Measurements from ENCODE around the gene SPATA2L.

The SPATA2L gene

DNA sequence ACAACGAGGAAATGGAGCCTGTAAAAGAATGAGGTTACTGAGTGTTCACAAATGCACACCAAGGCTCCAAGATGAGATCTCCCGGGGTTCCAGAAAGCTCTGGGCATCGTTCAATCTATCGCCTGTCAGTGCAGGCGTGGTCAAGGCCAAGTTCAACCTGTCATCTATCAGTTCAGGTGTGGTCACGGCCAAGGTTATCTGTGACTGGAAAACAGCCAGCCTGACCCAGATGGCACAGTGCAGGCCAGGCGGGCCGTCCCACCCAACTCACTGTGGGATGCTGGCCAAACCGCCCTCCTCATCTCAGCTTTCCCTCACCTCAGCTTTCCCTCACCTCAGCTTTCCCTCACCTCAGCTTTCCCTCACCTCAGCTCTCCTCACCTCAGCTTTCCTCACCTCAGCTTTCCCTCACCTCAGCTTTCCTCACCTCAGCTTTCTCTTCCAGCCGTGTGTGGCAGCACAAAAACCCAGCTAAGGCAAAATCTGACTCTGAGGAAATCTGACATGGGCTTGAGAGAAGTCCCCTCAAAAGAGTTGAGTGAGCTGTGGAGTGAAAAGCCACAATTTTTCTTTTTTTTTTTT lies 46.4 kb downstream of the SPATA2L start:
- peaks cover 17% of the 10 kb centered on the region for H3K4me1 Mint-ChIP-seq
- H3K4me3 Mint-ChIP-seq, result peak overlapping the region; percentile 24
- no peaks in the 10 kb centered on the region for H3K27me3 Mint-ChIP-seq
- DNase-seq (ENCODE audit: low spot score in 2 of 2), result no peak
- peaks cover 1% of the 10 kb centered on the region for H3K36me3 Mint-ChIP-seq
- H3K27ac Mint-ChIP-seq, result no peak overlapping the region
- ATAC-seq (ENCODE audit: low read depth), result no peak
- no peaks in the 10 kb centered on the region for H3K9me3 Mint-ChIP-seq

DNA sequence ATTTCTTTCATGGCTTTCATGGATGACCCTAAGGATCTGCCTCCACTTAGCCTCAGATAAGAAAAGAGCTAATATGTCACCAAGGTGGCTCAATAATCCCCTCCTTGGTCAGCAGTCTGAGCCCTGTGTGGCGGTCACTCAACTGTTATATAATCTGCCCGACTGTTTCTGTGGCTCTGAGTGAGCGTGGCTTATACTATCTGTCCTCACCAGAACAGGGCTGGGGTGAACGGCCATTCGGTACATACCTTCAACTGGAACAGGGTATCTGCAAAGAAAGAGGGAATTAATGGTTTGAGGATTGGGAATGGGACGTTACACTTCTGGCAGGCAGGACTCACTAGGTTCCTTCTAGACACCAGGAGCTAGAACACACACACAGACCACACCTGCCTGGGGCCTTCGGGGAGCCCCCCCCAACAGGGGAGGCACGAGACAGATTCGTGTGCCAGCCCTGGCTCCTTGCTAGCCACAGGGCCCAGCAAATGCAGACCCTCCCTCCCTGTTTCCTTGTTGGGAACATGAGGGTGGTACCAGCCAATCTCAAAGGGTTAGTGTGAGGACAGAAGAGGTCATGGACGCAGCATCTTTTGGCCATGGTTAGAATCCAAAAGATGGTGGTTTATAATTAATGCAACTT lies 47.7 kb downstream of the SPATA2L start:
- peak overlapping the region; percentile 11 for H3K4me3 Mint-ChIP-seq
- H3K4me1 Mint-ChIP-seq, result peaks cover 17% of the 10 kb centered on the region
- H3K27ac Mint-ChIP-seq, result no peak overlapping the region
- H3K27me3 Mint-ChIP-seq, result no peaks in the 10 kb centered on the region
- ATAC-seq (ENCODE audit: low read depth), result no peak
- no peak for DNase-seq (ENCODE audit: low spot score in 2 of 2)
- no peaks in the 10 kb centered on the region for H3K9me3 Mint-ChIP-seq
- peaks cover 8% of the 10 kb centered on the region for H3K36me3 Mint-ChIP-seq

DNA sequence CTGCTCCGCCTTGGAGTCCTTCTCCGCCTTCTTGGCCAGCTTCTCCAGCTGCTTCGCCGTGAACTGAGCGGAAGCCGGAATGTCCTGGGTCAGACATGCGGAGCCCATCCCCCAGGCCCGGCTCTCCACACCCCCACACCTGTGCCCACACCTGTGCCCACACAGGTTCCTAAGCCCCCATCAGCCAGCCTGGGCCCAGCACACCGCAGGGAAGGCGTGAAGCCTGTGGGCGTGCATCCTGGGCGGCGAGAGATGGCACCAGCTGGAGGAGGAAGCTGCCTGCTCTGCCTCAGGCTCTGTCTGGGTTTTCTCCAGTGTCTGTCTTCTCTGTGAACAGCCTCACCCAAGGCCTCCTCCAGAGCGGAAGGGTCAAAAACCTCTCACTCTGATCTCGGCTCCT lies 49.9 kb downstream of the SPATA2L start:
- H3K27ac Mint-ChIP-seq, result no peak overlapping the region
- H3K9me3 Mint-ChIP-seq, result no peaks in the 10 kb centered on the region
- no peaks in the 10 kb centered on the region for H3K27me3 Mint-ChIP-seq
- H3K36me3 Mint-ChIP-seq, result peaks cover 16% of the 10 kb centered on the region
- DNase-seq (ENCODE audit: low spot score in 2 of 2) (no peak), ATAC-seq (ENCODE audit: low read depth) (no peak)
- H3K4me3 Mint-ChIP-seq, result no peak overlapping the region
- H3K4me1 Mint-ChIP-seq, result peaks cover 10% of the 10 kb centered on the region

DNA sequence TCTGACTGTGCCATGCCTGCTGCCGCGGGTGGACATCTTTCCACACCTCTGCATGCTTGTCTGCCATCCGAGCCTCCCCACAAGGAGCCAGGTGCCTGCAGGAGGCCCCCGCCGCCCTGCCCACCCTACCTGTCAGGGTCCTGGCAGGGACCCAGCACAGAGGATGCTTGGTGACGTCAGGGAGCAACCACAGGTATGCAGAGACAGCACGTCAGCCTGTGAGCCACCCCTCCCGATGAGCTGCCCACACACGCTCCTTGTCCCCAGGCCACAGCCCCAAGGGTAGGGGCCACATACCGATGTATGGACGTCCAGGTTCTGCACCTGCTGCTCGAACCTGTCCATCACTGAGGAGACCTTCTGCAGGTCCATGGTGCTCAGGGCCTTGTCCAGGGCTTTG lies 54.6 kb downstream of the SPATA2L start:
- Mint-ChIP-seq H3K36me3 (peaks cover 27% of the 10 kb centered on the region), H3K9me3 (no peaks in the 10 kb centered on the region), H3K4me3 (no peak overlapping the region), H3K4me1 (no peaks in the 10 kb centered on the region), H3K27me3 (no peaks in the 10 kb centered on the region), H3K27ac (no peak overlapping the region)
- ATAC-seq (ENCODE audit: low read depth), result no peak
- DNase-seq (ENCODE audit: low spot score in 2 of 2), result no peak

All from memory B cell (primary cell).